Fibroblast of lung (primary cell): ENCODE data around the gene COL18A1.
"Not testable (repeated sequence)": the region's sequence is repeated elsewhere in the genome, so short reads cannot be mapped to it uniquely, and the experiment has no call there.

Source experiments
- EZH2 ChIP-seq: IDR thresholded peaks from 2 replicates; pipeline ENCODE4 v1.5.1; 2012; ENCODE audit warnings: low read length, control low read depth, mild to moderate bottlenecking; ENCODE audit errors: missing control alignments
- TF ChIP-seq, protein P1 (sequence below), 2 donors: IDR thresholded peaks in 1 of 2; conservative IDR thresholded peaks in 1 of 2; 1 replicate in 1 of 2; 2 replicates in 1 of 2; pipeline ENCODE4 v1.5.1; 2011 to 2012; ENCODE audit warnings: low read length in 2 of 2, control low read depth in 1 of 2, inconsistent platforms in 1 of 2, low read depth in 1 of 2, mild to moderate bottlenecking in 1 of 2

- TF ChIP-seq, protein P1, sequence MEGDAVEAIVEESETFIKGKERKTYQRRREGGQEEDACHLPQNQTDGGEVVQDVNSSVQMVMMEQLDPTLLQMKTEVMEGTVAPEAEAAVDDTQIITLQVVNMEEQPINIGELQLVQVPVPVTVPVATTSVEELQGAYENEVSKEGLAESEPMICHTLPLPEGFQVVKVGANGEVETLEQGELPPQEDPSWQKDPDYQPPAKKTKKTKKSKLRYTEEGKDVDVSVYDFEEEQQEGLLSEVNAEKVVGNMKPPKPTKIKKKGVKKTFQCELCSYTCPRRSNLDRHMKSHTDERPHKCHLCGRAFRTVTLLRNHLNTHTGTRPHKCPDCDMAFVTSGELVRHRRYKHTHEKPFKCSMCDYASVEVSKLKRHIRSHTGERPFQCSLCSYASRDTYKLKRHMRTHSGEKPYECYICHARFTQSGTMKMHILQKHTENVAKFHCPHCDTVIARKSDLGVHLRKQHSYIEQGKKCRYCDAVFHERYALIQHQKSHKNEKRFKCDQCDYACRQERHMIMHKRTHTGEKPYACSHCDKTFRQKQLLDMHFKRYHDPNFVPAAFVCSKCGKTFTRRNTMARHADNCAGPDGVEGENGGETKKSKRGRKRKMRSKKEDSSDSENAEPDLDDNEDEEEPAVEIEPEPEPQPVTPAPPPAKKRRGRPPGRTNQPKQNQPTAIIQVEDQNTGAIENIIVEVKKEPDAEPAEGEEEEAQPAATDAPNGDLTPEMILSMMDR (conservative IDR thresholded peaks at IDR 0.05 in 1 of 2, IDR thresholded peaks at IDR 0.05 in 1 of 2; ENCODE audit: low read depth in 1 of 2, low read length in 2 of 2), result not testable (repeated sequence)
- TF ChIP-seq EZH2, result not testable (repeated sequence)
Observed at GRCh38 chr21:45369018-45369417, 35.9 kb upstream of the COL18A1 start.
